GM12878 (cell line): ENCODE measurements around the gene ZCCHC4. TPM values are rescaled to one million over a fixed set of nuclear protein-coding genes. Genes with fewer than 3 reads are reported as not detected.

ENCODE experiments used
- ATAC-seq: fragments of 200-7000 bp; cut with Tn5 transposase; 3 replicates; pipeline ENCODE4 v1.9.1; 2020; ENCODE audit warnings: mild to moderate bottlenecking, moderate library complexity
- BruUV-seq: library from RNA; stranded (reverse); fragments of 400-500 nt; replicated peaks from 2 replicates; lab custom pipeline; 2021; lab: Mats Ljungman, UMichigan
- CTCF ChIA-PET: fragments of 300-600 bp; sonication (Branson Sonifier 250); formaldehyde crosslinking; extraction: SDS; loops from one replicate; lab custom pipeline; 2021; ENCODE audit warnings: inconsistent platforms; lab: Yijun Ruan, JAX
- POLR2A ChIA-PET: fragments of 350-600 bp; formaldehyde crosslinking; extraction: SDS; loops from one replicate; lab custom pipeline; 2021; ENCODE audit warnings: inconsistent platforms; lab: Charles Lee
- RAD21 ChIA-PET: fragments of 300-600 bp; sonication (Branson Sonifier 250); formaldehyde crosslinking; loops from one replicate; lab custom pipeline; 2023; ENCODE audit warnings: antibody characterized with exemption; ENCODE audit not compliant: unreplicated experiment; lab: Charles Lee
- SMC1A ChIA-PET: fragments of 300-600 bp; sonication (Branson Sonifier 250); formaldehyde crosslinking; loops from one replicate; lab custom pipeline; 2023; ENCODE audit not compliant: unreplicated experiment, uncharacterized antibody; lab: Charles Lee
- DNase-seq: peaks from one replicate; pipeline ENCODE4 v3.0.0-alpha.2; 2011; ENCODE audit warnings: low read depth, low spot score
- FAIRE-seq: peaks from 3 replicates; lab custom pipeline; 2011; peaks lifted over from hg19 to GRCh38; lab: Jason Lieb, UNC
- H2AFZ ChIP-seq: 2 replicates; pipeline ENCODE4 v1.6.0; 2011; ENCODE audit warnings: low read depth, low read length, control low read depth; ENCODE audit not compliant: control insufficient read depth
- H3K27ac ChIP-seq: 2 replicates; pipeline ENCODE4 v1.5.1; 2011; ENCODE audit warnings: control low read depth; ENCODE audit not compliant: control insufficient read depth, insufficient read depth
- H3K27me3 ChIP-seq, 2 experiments: replicated peaks in 1 of 2; 2 replicates each; pipeline versions ENCODE4 v1.6.0 to v1.6.1; 2011; ENCODE audit warnings: low read length in 1 of 2; ENCODE audit not compliant: control insufficient read depth in 2 of 2, insufficient read depth in 2 of 2
- H3K36me3 ChIP-seq, 2 experiments: 2 replicates each; pipeline ENCODE4 v1.5.1; 2011; ENCODE audit warnings: low read length in 1 of 2; ENCODE audit not compliant: control insufficient read depth in 2 of 2, insufficient read depth in 2 of 2
- H3K4me1 ChIP-seq: 2 replicates; pipeline ENCODE4 v1.6.1; 2011; ENCODE audit warnings: mild to moderate bottlenecking, low read length, moderate library complexity, mixed read lengths; ENCODE audit not compliant: control insufficient read depth, insufficient read depth
- H3K4me2 ChIP-seq: 2 replicates; pipeline ENCODE4 v1.6.0; 2011; ENCODE audit warnings: control low read depth; ENCODE audit not compliant: control insufficient read depth, insufficient read depth
- H3K4me3 ChIP-seq: fragments of 200-600 bp; sonication (generic); 2 replicates; pipeline ENCODE4 v1.5.1; 2016
- H3K79me2 ChIP-seq: 2 replicates; pipeline ENCODE4 v1.6.0; 2011; ENCODE audit warnings: low read length; ENCODE audit not compliant: control insufficient read depth, insufficient read depth
- H3K9ac ChIP-seq: 2 replicates; pipeline ENCODE4 v1.8.0; 2011; ENCODE audit warnings: low read length, control low read depth, mixed read lengths; ENCODE audit not compliant: control insufficient read depth, insufficient read depth
- H3K9me3 ChIP-seq: replicated peaks from 3 replicates; pipeline ENCODE4 v1.5.1; 2011; ENCODE audit warnings: mild to moderate bottlenecking, low read length; ENCODE audit not compliant: control insufficient read depth, insufficient read depth
- H4K20me1 ChIP-seq: 2 replicates; pipeline ENCODE4 v1.6.0; 2011; ENCODE audit not compliant: control insufficient read depth, insufficient read depth
- CBFB ChIP-seq: IDR thresholded peaks from 2 replicates; pipeline ENCODE4 v1.6.1; 2016; ENCODE audit warnings: antibody characterized with exemption, low read depth
- MEF2A ChIP-seq: IDR thresholded peaks from 2 replicates; pipeline ENCODE4 v1.6.1; 2011; ENCODE audit warnings: low read depth, mild to moderate bottlenecking, low read length, moderate library complexity; ENCODE audit not compliant: insufficient read depth
- MXI1 ChIP-seq: fragments of 150-350 bp; IDR thresholded peaks from 2 replicates; pipeline ENCODE4 v1.6.1; 2011; ENCODE audit warnings: low read depth, mild to moderate bottlenecking, inconsistent platforms, low read length, improper control_type of control experiment
- NRF1 ChIP-seq: conservative IDR thresholded peaks from 2 replicates; pipeline ENCODE4 v1.6.1; 2011; ENCODE audit warnings: mild to moderate bottlenecking, low read depth, low read length, improper control_type of control experiment
- ZBED1 ChIP-seq: IDR thresholded peaks from 2 replicates; pipeline ENCODE4 v1.6.1; 2016; ENCODE audit warnings: borderline replicate concordance
- ZNF217 ChIP-seq: fragments of 450-650 bp; IDR thresholded peaks from 2 replicates; pipeline ENCODE4 v1.6.1; 2017; ENCODE audit warnings: antibody characterized with exemption, mild to moderate bottlenecking
- WGBS: methylation state at CpG from one replicate; pipeline ENCODE4 v1.1.6; 2016; ENCODE audit warnings: low lambda C conversion rate; ENCODE audit not compliant: insufficient replicate concordance, insufficient coverage; ENCODE audit errors: missing lambda C conversion rate; 5-methylcytosine and 5-hydroxymethylcytosine counted together
- in situ Hi-C: fragments of 300-500 bp; cut with MboI; formaldehyde crosslinking; loops from 9 replicates; pipeline ENCODE4 v1.14.3; 2018; ENCODE audit warnings: mixed read lengths
- intact Hi-C: fragments of 100-400 bp; cut with micrococcal nuclease; formaldehyde crosslinking; loops from one replicate; pipeline ENCODE4 v1.14.2; 2022; ENCODE audit not compliant: unreplicated experiment
- polyA plus RNA-seq, 11 experiments: library from polyadenylated mRNA; depleted of rRNA in 4 of 11; unstranded in 6 of 11; stranded (reverse) in 5 of 11; fragments of >200 nt; fragmentation: Nextera tagmentation in 4 of 11; fragmentation: Illumina TruSeq in 1 of 11; extraction: Ambion mirVana in 4 of 11; extraction: Trizol in 1 of 11; gene quantifications; 1 replicate in 1 of 11; 2 replicates in 10 of 11; pipeline versions ENCODE4 v1.2.1 to v1.2.3, GENCODE V29; 2011 to 2016; ENCODE audit warnings: inconsistent platforms in 2 of 11, missing spikeins in 2 of 11, low read depth in 1 of 11
- total RNA-seq, 4 experiments: library from RNA; depleted of rRNA in 3 of 4; stranded (reverse); fragments of >200 nt in 3 of 4; fragmentation: Illumina TruSeq in 1 of 4; extraction: Trizol in 1 of 4; gene quantifications; 2 replicates each; pipeline versions ENCODE4 v1.2.1 to v1.2.3, GENCODE V29; 2013 to 2021
- TF ChIP-seq, protein P1 (sequence below): fragments of 450-650 bp; formaldehyde crosslinking; IDR thresholded peaks from 2 replicates; pipeline ENCODE4 v1.5.0; 2022; ENCODE audit warnings: mild to moderate bottlenecking, missing genetic modification characterization

Gene ZCCHC4
- total and polyA plus RNA-seq, 10 of the 15 experiments (the other 5 are each of a cell fraction or from before 2014, with no cell fraction given): 3.2 to 17.7 (median 12.7) TPM

DNA sequence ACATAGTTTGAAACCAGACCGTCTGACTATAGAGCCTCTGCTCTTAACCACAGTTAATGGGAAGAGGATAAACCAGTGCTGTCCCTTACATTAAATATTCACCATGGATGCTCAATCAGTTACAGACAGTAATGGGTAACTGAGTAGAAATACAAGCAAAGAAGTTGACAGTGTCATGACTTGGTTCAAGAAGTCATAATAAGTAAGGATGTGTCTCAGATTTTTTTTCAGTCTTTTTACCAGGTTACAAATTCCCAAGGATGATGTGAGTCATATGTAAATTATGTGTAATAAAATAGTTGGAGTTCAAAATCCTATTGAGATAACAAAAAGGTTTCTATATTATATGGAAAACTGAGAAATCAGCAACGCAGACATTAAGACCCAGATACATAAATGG is 31.1 kb downstream of the ZCCHC4 start:
- TF ChIP-seq CBFB: no peak
- no peak for TF ChIP-seq MXI1
- no peak for TF ChIP-seq NRF1
- TF ChIP-seq, protein P1, sequence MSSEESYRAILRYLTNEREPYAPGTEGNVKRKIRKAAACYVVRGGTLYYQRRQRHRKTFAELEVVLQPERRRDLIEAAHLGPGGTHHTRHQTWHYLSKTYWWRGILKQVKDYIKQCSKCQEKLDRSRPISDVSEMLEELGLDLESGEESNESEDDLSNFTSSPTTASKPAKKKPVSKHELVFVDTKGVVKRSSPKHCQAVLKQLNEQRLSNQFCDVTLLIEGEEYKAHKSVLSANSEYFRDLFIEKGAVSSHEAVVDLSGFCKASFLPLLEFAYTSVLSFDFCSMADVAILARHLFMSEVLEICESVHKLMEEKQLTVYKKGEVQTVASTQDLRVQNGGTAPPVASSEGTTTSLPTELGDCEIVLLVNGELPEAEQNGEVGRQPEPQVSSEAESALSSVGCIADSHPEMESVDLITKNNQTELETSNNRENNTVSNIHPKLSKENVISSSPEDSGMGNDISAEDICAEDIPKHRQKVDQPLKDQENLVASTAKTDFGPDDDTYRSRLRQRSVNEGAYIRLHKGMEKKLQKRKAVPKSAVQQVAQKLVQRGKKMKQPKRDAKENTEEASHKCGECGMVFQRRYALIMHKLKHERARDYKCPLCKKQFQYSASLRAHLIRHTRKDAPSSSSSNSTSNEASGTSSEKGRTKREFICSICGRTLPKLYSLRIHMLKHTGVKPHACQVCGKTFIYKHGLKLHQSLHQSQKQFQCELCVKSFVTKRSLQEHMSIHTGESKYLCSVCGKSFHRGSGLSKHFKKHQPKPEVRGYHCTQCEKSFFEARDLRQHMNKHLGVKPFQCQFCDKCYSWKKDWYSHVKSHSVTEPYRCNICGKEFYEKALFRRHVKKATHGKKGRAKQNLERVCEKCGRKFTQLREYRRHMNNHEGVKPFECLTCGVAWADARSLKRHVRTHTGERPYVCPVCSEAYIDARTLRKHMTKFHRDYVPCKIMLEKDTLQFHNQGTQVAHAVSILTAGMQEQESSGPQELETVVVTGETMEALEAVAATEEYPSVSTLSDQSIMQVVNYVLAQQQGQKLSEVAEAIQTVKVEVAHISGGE (CRISPR knock-in tag): no peak
- TF ChIP-seq ZBED1: no peak
- TF ChIP-seq ZNF217: no peak
- no peak for TF ChIP-seq MEF2A
- no peaks in the 10 kb centered on the region for H3K9me3 ChIP-seq
- ATAC-seq (no peak), DNase-seq (no peak), FAIRE-seq (no peak)
- POLR2A ChIA-PET: no interaction called here
- SMC1A ChIA-PET: no interaction called here
- in situ Hi-C loops (no loop called here), intact Hi-C loops (no loop called here)
- no peaks in the 10 kb centered on the region for H3K27me3 ChIP-seq
- no peak overlapping the region for H3K27ac ChIP-seq
- peaks cover 0 to 2% of the 10 kb centered on the region in 2 experiments; a peak in 2 of 4 replicates for H3K36me3 ChIP-seq
- no peaks in the 10 kb centered on the region for H4K20me1 ChIP-seq
- 96% methylated on average over 2 of the region's 2 CpGs for WGBS
- no peaks in the 10 kb centered on the region for H3K4me1 ChIP-seq
- H3K4me2 ChIP-seq: no peak overlapping the region
- RAD21 ChIA-PET: no interaction called here
- CTCF ChIA-PET: no interaction called here
- no peaks in the 10 kb centered on the region for H3K79me2 ChIP-seq
- no TSS peak for BruUV-seq
- no peak overlapping the region for H3K9ac ChIP-seq
- no peak overlapping the region for H2AFZ ChIP-seq
- H3K4me3 ChIP-seq: no peak overlapping the region
